Urinary bladder (tissue), 4 donors: ENCODE results near the gene MEX3B. TPM values are rescaled to one million over a fixed set of nuclear protein-coding genes. Genes with fewer than 3 reads are reported as not detected.
"Not testable (repeated sequence)": the region's sequence is repeated elsewhere in the genome, so short reads cannot be mapped to it uniquely, and the experiment has no call there.

Source experiments
- DNase-seq: peaks from one replicate; pipeline ENCODE4 v3.0.0-alpha.2; 2015; ENCODE audit errors: extremely low spot score
- H3K27ac ChIP-seq: one replicate; pipeline ENCODE4 v1.5.1; 2013; ENCODE audit warnings: low read depth, mild to moderate bottlenecking, moderate library complexity
- H3K36me3 ChIP-seq: one replicate; pipeline ENCODE4 v1.6.1; 2013; ENCODE audit warnings: mild to moderate bottlenecking, moderate library complexity; ENCODE audit not compliant: insufficient read depth
- H3K4me1 ChIP-seq: one replicate; pipeline ENCODE4 v1.6.1; 2013; ENCODE audit warnings: mild to moderate bottlenecking, moderate library complexity; ENCODE audit not compliant: insufficient read depth
- H3K4me3 ChIP-seq: one replicate; pipeline ENCODE4 v1.5.1; 2013; ENCODE audit warnings: low read depth, low read length
- WGBS: extraction: QIAGEN DNeasy Blood & Tissue Kit; methylation state at CpG from one replicate; pipeline ENCODE4 v1.1.7; 2013; 5-methylcytosine and 5-hydroxymethylcytosine counted together
- polyA plus RNA-seq: library from polyadenylated mRNA; stranded (reverse); fragments of 200-250 nt; gene quantifications from one replicate; pipeline ENCODE4 v1.2.3, GENCODE V29; 2013
- total RNA-seq: library from RNA; depleted of rRNA; stranded (reverse); fragments of >200 nt; gene quantifications from one replicate; pipeline ENCODE4 v1.2.3, GENCODE V29; 2014
- donor health status: healthy with polysubstance abuse.
- donor health status: healthy.

Gene MEX3B
- total and polyA plus RNA-seq, 2 donors, result 3.6 to 17.1 TPM

GRCh38 chr15:82044373-82045178 is 1.2 kb downstream of the MEX3B start:
- under 1% methylated on average over 54 of the region's 54 CpGs for WGBS
- peak overlapping the region; percentile 79 for H3K4me3 ChIP-seq
- no peaks in the 10 kb centered on the region for H3K36me3 ChIP-seq
- no peak overlapping the region for H3K27ac ChIP-seq
- H3K4me1 ChIP-seq, result no peaks in the 10 kb centered on the region
- DNase-seq, result no peak

- no peaks in the 10 kb centered on the region for H3K4me1 ChIP-seq
- 21% methylated on average over 51 of the region's 51 CpGs for WGBS
- H3K36me3 ChIP-seq, result no peaks in the 10 kb centered on the region
- no peak for DNase-seq
- H3K4me3 ChIP-seq, result peak overlapping the region; percentile 79
- H3K27ac ChIP-seq, result no peak overlapping the region
These were observed 1.9 kb downstream of the MEX3B start for GRCh38 chr15:82043796-82044372.

GRCh38 chr15:82043130-82043673 is 2.6 kb downstream of the MEX3B start:
- H3K4me1 ChIP-seq, result no peaks in the 10 kb centered on the region
- no peaks in the 10 kb centered on the region for H3K36me3 ChIP-seq
- DNase-seq, result no peak
- H3K27ac ChIP-seq, result no peak overlapping the region
- WGBS, result 74% methylated on average over 47 of the region's 47 CpGs
- H3K4me3 ChIP-seq, result no peak overlapping the region

- Histone ChIP-seq H3K4me3 (no peak overlapping the region), H3K4me1 (no peaks in the 10 kb centered on the region), H3K36me3 (no peaks in the 10 kb centered on the region), H3K27ac (no peak overlapping the region)
- no peak for DNase-seq
- 64% methylated on average over 4 of the region's 4 CpGs for WGBS
These were observed 5.0 kb downstream of the MEX3B start for GRCh38 chr15:82040862-82041261.

GRCh38 chr15:82040390-82040789 is 5.4 kb downstream of the MEX3B start:
- 23% methylated on average over 2 of the region's 2 CpGs for WGBS
- H3K27ac ChIP-seq, result no peak overlapping the region
- no peaks in the 10 kb centered on the region for H3K4me1 ChIP-seq
- H3K36me3 ChIP-seq, result no peaks in the 10 kb centered on the region
- H3K4me3 ChIP-seq, result no peak overlapping the region
- DNase-seq, result no peak

GRCh38 chr15:82039871-82040270 is 5.9 kb downstream of the MEX3B start:
- H3K36me3 ChIP-seq, result no peaks in the 10 kb centered on the region

GRCh38 chr15:82036461-82036860 is 9.4 kb downstream of the MEX3B start:
- WGBS, result 92% methylated on average over 7 of the region's 7 CpGs
- no peak for DNase-seq
- Histone ChIP-seq H3K27ac (no peak overlapping the region), H3K36me3 (no peaks in the 10 kb centered on the region), H3K4me1 (no peaks in the 10 kb centered on the region), H3K4me3 (no peak overlapping the region)

More at GRCh38 chr15:82039871-82040270, 5.9 kb downstream of the MEX3B start:
- H3K4me3 ChIP-seq, result no peak overlapping the region
- WGBS, result 98% methylated on average over 7 of the region's 7 CpGs
- DNase-seq, result no peak
- H3K27ac ChIP-seq, result no peak overlapping the region
- no peaks in the 10 kb centered on the region for H3K4me1 ChIP-seq

GRCh38 chr15:82031871-82032270 is 13.9 kb downstream of the MEX3B start:
- Histone ChIP-seq H3K4me3 (no peak overlapping the region), H3K36me3 (no peaks in the 10 kb centered on the region), H3K27ac (no peak overlapping the region), H3K4me1 (no peaks in the 10 kb centered on the region)
- no peak for DNase-seq
- 80% methylated on average over 5 of the region's 5 CpGs for WGBS

- no peak overlapping the region for H3K27ac ChIP-seq
- no peak for DNase-seq
- no peak overlapping the region for H3K4me3 ChIP-seq
- no peaks in the 10 kb centered on the region for H3K36me3 ChIP-seq
- WGBS, result 98% methylated on average over 2 of the region's 2 CpGs
- H3K4me1 ChIP-seq, result no peaks in the 10 kb centered on the region
These were observed 15.6 kb downstream of the MEX3B start for GRCh38 chr15:82030176-82030575.

- not testable (repeated sequence) for DNase-seq, H3K36me3 ChIP-seq, H3K4me3 ChIP-seq, H3K4me1 ChIP-seq, H3K27ac ChIP-seq
- 78% methylated on average over 5 of the region's 5 CpGs for WGBS
These were observed 17.7 kb downstream of the MEX3B start for GRCh38 chr15:82028163-82028562.

- Histone ChIP-seq H3K4me1 (no peaks in the 10 kb centered on the region), H3K27ac (no peak overlapping the region), H3K36me3 (no peaks in the 10 kb centered on the region), H3K4me3 (no peak overlapping the region)
- DNase-seq, result peak; percentile 45
- 23% methylated on average over 1 of the region's 1 CpG for WGBS
These were observed 23.8 kb downstream of the MEX3B start for GRCh38 chr15:82021992-82022391.

GRCh38 chr15:82020625-82021394 is 25.0 kb downstream of the MEX3B start:
- DNase-seq, result no peak
- H3K36me3 ChIP-seq, result no peaks in the 10 kb centered on the region
- no peaks in the 10 kb centered on the region for H3K4me1 ChIP-seq
- 71% methylated on average over 3 of the region's 3 CpGs for WGBS
- H3K27ac ChIP-seq, result no peak overlapping the region
- no peak overlapping the region for H3K4me3 ChIP-seq

GRCh38 chr15:82018201-82018600 is 27.6 kb downstream of the MEX3B start:
- DNase-seq, result no peak
- WGBS, result 87% methylated on average over 4 of the region's 4 CpGs
- Histone ChIP-seq H3K27ac (no peak overlapping the region), H3K4me3 (no peak overlapping the region), H3K4me1 (no peaks in the 10 kb centered on the region), H3K36me3 (no peaks in the 10 kb centered on the region)
